HG02943 (cell line): ENCODE measurements around the gene GPC3.

ENCODE experiments used
- ATAC-seq: cut with Tn5 transposase; IDR thresholded peaks from one replicate; pipeline ENCODE4 v1.9.1; 2021; ENCODE audit warnings: mild to moderate bottlenecking, low read depth, moderate library complexity; ENCODE audit not compliant: unreplicated experiment

GPC3 gene

DNA sequence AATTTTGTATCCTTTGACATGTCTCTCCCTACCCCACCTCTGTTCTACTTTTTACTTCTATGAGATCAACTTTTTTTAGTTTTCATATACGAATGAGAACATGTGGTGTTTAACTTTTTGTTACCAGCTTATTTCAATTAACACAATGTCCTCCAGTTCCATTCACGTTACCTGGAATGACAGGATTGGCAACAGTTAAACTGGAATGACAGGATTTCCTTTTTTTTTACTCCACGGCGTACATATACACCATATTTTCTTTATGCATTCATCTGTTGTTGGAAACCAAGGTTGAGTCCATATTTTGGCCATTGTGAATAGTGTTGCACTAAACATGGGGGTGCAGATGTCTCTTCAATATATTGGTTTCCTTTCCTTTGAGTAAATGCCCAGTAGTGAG, 398.3 kb downstream of the GPC3 start:
- no peak for ATAC-seq

DNA sequence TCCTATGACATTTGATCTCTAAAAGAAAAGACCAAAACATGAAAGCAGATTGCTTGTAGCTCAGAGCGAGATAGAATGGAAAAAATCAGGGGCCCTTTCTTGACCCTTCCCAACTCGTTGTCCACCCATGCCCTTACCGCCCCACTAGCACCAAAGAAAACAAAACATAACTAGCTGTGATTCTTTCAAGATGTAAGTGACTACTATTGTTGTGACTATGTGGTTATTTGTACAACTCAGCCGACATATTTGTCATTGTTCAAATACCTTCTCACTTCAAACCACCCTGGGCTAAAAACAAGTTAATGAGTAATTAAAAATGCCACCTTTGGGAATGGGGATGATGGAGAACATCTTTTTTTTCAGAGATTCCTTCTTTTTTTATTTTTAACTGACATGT, 399.0 kb downstream of the GPC3 start:
- ATAC-seq = no peak

DNA sequence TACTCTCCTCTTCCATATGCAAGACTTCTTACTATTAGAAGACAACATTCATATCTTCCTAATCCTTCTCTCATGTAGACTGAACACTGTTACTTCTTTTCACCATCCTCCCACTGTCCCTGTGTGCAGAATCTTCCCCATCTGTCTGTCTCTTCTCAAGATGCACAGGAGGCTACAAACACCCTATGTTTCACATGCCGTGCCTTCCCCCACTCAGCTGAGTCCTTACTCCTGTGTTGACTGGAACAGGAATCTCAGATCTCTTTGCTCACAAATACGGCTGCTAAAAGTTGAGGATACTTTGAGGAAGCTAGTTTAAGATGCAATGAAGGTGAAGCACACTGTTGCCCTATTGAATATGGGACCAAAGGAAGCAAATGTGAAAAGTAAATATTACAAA, 401.6 kb downstream of the GPC3 start:
- ATAC-seq = no peak

DNA sequence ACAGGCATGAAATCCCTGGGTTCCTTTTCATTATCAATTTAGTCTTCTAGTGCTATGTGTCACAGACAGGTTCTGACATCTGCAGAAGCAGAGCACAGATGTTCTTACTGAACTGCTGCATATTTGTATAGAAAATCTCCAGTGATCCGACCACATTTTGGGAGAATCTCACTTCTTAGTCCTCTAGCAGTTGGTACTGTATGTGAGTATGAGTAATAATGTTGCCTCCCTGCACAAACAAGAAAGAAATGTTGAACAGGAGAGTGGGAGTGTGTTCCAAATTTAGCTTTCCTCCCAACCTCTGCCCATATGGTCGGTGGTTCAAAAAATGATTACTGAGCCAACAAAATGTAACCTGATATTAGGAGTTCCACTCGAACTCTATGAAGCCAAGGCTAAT, 404.8 kb downstream of the GPC3 start:
- ATAC-seq = no peak

DNA sequence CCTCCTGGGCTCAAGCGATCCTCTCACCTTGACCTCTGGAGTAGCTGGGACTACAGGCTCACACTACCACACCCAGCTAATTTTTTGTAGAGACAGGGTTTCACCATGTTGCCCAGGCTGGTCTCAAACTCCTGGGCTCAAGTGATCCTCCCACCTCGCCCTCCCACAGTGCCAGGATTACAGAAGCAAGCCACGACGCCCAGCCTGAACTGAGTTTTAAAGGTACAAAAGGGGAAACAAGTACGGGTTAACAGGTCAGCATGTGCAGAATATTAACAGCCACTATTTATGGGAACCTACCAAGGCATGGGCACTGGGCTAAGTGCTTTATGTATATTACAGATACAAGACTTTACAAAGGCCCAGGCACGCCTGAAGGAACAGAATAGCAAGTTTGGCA, 405.8 kb downstream of the GPC3 start:
- ATAC-seq = no peak

DNA sequence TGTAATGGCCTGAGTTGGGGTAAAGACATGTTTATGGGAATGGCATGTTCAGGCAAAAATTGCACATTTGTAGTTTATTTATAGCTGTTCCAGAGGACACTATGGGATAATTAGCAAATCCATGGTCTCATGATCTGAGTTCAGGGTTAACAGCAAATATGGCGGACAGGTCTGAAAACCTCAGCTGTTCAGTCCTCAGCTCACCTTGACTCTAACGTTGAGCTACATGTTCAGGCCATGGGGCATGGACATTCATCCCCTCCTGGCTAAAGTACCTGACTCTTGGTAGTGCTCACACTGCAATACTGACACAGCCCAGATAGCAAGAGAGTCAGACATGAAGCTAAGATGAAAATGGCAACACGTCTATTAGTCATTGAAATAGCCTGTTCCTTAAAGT, 408.5 kb downstream of the GPC3 start:
- ATAC-seq = no peak

DNA sequence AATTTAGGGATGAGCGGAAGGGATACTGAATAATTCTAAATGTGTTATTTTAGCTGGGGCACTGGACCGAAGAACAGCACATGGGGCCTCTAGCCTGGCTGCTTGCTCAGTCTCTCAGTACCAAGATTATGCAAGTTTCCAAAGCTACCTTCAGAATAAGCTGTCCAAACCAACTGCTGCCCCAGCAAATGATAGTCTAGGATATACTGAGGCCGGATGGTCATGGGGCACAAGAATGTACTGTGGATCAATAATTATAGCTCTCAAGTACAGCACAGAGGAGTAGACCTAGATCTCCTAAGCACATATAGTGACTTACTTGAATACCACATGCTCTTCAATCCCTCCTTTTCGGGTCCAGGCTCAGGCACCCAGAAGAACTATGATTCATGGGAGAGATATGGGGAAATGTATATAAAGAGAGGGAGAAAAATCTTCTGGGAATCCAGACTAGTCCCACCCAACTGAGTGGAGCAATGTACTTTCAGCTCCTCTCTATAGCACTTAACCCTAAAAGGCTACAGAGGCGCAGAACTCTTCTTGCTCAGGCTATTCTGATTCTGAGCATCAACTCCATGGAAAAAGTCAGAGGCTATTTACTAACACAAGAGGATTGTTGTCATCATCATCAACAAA, 409.8 kb downstream of the GPC3 start:
- ATAC-seq = no peak

DNA sequence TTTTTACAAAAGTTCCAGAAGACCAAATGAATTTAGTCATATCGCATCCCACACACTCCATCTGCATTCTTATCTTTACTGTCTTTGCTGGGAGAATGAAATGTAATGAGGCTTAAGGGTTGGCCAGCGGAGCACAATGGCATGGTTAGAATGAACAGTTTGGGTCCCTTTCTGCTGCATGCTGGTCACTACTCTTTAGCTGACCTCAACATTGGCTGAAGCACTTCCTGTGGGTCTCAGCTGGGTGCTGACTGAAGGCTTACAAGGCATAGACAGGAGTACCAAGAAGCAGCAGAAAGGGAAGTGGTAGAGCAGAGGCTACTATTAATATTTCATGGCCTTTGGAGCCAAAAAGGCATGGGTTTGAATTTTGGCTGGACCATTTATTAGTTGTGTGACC, 410.7 kb downstream of the GPC3 start:
- ATAC-seq = no peak

DNA sequence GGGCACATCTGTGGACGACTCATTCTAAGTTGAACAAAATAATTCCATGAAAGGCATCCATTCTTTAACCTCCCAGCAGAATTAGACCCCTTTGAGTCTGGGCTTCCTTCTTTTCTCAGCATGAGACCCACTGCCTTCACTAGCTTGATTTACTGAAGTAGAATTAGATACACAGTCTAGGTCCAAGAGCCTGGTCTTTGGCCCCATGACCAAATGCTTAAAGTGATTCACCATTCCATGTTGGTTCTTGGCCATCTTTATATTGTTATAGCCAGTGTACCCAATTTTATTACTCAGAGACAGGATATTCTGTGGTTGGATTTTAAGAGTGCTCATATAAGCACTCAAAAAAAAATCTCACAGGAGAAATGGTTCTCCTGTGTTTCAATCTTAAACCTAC, 414.8 kb downstream of the GPC3 start:
- no peak for ATAC-seq

DNA sequence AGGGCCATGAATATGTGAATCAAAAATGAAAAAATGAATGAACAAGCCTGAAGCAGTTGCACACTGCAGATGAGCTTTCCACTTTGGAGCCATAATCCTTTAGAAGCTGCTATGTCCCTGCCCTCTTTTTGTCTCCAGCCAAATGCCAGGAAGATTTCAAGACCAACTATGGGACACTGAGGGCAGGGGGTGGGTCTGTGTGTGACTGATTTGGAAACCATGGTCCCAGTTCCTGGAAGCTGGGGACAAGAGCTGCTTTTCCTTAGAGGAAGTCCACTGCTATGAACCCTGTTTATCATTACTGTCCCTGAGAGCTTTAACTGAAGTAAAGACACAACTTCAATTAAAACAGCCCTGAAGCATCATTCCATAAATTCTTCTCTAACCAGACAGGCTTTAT, 416.2 kb downstream of the GPC3 start:
- no peak for ATAC-seq

DNA sequence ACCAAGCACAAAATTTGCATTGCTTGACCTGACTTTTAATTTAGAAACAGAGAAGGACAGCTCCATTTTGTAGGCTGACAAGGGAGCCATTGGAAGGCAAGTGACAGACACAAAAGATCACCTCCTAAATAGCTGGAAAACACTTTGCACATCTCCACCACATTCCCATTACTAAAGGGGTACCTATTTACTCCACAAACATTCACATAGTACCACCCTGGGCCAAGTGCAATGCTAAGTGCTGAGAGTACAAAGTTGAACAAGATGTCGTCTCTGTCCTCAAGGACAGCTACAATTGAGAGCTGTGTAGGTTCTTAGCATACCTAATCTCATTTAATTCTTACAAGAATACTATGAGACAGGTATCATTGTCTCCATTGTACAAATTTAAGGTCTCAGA, 417.3 kb downstream of the GPC3 start:
- no peak for ATAC-seq

DNA sequence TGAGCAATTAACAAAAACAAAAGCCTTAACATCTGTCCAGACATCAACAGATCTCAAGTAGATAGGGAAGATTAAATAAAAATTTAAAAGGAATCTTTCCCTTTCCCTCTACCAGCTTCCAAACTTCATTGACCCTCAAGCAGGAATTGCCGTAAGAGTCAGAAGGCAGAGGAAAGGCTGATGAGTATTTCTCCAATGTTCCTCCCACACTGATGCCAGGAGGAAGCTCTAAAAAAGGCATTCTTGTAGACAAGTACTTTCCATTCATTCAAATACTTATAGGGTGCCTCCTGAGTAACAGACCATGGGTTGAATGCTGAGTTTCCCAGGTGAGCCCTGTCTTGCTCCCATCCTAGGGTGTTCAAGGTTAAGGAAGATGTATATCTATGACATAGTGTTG, 418.5 kb downstream of the GPC3 start:
- no peak for ATAC-seq

DNA sequence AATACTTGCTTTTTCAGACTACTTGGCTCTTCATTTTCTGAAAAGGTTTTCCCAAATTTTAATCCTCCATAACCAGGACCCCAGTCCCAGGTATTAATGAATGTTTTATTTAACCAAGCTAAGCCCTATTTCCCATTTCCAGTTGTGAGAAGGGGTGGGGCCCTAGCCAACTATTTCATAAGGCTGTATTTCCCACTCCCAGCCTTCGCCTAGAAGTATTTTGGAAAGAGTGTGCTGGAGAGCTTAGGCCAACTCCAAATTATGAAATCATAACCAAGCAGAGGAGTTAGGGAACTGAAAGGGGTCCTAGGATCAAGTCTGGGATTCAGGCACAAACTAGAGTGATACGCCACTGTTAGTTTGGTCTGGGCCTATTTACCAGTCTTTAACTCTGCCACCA, 421.7 kb downstream of the GPC3 start:
- no peak for ATAC-seq

DNA sequence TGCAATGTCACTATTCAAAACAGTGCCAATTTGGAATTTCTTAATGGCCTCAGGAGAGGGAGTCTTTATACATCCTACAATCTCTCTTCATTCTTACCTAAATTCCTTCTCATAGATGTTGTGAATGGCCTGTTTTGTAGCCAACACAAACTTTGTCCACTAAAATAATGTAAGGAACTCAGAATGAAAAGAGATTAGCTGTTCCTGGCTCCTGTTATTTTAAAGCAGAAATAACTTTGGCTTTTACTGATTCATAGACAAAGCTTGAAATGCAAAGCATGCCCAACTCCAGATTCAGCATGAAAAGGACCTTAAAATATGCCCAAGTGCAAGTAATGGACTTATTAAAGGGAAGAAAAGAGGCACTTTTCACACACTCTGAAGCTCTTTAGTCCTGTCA, 424.1 kb downstream of the GPC3 start:
- ATAC-seq = no peak

DNA sequence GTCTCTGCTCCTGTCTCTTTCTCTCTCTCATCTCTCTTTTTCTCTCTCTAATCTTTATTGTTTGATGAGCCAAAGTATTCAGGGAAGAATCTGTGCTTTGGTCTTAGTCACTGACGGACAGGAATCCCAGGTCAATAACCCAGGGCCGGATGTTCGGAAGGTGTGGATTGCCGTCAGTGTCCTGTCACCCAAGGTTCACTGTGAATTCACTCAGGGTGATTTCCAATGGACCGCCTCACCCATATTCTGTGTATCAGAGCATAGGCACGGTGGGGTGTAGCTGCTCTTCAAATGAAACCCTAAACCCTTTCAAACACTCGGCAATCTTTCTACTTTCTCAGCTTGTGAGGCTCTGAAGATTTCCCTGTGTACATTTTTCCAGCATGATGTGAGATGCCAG, 425.5 kb downstream of the GPC3 start:
- ATAC-seq = no peak

DNA sequence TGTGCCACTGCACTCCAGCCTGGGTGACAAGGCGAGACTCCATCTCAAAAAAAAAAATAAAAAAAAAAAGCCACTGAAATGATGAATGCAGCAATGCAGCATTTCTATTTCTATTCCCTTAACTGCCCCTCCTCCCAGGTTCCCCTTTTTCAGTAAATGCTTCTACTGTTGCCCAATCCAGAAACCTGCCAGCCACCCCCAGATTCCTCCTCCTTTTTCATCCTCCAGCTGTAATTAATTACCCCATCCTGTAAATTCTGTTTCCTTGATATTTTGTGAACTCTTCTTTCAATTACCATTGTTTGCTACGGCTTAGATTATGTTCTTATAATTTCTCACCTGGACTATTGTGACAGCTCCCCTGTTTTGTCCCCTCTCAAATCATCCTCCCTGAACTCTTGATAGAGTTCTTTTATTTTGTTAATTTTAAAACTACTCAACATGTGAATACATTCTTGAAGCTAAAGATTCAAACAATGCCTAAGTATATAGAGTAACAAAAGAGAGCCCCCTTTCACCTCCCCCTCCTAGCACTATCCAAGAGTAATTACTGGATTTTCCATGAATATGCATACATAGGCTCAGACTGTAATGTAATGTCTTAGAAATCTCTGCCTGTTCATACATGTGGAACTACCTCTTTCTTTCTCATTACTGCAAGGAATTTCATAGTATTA, 429.5 kb downstream of the GPC3 start:
- ATAC-seq = no peak

DNA sequence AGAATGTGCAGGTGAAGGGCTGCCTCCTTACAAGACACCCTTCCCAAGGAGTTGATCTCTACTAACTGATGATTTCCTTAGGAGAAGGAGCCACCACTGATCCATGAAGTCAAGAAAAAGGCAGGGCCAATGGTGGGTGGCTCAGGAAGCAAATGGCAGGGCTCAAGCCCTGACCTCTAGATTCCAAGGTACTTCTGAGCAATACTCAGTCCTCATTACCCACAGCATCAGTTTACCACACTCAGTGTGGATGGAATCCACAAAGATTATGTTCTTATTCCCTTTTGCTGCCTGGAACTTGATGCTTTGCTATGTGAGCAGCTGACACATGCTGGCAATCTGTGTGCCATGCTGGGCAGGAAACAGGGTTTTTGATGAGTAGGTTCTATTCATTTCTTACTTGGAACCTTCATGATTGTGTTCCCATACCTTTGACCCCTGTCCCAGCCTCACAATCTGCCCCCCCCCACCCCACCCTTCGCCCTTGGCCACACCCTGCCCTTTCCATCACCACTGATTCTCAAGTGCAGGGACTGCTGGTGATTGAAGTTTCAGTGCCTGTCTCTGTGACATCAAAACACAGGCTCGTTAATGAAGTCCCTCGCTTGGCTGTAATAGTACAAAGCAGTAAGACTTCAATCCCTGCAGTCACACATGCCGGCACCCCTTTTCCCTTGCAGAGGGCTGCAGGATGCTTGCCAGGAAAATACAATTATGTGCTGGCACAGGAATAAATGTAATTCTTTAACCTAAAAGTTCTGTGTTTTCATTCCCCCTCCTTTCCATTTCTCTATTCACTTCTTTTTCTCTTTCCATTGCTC, 434.5 kb downstream of the GPC3 start:
- ATAC-seq = no peak

DNA sequence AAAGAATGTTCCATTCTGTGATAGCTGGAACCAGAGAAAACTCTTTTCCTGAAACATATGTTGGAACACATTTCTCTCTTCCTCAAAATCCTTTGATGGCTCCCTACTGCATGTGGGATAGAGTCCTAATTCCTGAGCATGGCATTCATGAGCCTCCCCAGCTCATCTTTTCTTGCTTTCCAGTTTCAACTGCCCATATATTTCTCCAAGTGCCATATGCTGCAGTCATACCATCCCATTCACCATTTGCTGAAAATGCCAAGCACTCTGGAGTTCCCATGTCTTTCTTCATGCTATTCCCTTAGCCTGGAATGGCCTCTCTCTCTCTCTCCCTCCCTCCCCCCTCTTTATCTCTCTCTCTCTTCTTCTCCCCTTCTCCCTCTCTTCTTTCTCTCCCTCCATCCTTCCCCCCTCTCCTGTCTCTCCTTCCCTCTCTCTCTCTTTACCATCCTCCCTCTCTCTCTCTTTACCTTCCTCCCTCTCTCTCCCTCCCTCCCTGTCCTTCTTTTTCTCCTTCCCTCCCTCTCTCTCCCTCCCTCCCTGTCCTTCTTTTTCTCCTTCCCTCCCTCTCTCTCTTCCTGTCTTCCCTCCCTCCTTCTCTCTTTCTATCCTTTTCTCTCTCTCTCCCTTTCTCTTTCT, 436.0 kb downstream of the GPC3 start:
- no peak for ATAC-seq

DNA sequence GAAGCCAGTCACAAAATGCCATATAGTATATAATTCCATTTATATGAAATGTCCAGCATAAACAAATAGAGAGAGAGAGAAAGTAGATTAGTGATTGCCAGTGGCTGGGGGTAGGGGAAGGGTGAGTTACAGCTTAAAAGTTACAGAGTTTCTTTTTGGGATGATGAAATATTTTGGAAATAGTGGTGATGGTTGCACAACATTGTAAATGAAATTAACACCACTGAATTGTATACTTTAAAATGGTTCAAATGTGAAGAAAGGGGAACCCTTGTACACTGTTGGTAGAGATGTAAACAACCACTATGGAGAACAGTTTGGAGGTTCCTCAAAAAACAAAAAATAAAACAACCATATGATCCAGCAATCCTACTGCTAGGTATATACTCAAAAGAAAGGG, 439.0 kb downstream of the GPC3 start:
- ATAC-seq = no peak

DNA sequence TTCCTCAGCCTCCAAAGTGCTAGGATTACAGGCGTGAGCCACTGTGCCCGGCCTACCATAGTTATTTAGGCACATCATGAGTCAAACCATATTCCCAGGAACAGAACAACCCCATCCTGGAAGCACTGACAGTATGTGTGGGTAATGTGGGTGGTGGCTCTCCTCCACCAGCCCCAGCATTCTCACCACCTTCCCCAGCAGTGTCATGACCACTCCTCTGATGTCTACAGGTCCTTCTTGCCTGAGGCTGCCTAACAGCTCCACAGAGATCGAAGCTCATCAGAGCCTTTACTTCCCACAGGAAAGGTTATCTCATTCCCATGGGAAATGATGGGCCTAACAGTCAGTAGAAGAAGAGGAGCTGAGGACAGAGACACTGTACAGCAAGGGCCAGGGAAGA, 440.6 kb downstream of the GPC3 start:
- ATAC-seq = no peak

DNA sequence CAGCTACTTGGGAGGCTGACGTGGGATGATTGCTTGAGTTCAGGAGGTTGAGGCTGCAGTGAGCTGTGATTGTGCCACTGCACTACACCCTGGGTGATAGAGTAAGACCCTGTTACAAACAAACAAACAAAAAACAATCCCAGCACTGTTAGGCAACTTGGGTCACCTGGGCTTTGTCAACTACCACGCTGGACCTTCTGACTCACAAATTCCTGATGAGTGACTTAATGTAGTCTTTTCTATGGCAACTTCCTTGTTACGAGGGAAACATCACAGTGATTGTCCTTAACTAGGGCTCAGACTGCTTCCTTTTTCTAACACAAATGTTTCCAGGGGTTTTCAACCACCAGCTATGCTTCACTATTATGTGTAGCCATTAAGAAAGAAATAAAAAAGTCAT, 441.3 kb downstream of the GPC3 start:
- ATAC-seq = no peak
